ENCODE results near the gene PSEN2. TPM values are rescaled to one million over a fixed set of nuclear protein-coding genes. Genes with fewer than 3 reads are reported as not detected.

PSEN2 gene
- total and polyA plus RNA-seq, 2 of the 8 experiments (the other 6 are each of a cell fraction or from before 2014, with no cell fraction given), result 22.9 to 29.0 TPM

DNA sequence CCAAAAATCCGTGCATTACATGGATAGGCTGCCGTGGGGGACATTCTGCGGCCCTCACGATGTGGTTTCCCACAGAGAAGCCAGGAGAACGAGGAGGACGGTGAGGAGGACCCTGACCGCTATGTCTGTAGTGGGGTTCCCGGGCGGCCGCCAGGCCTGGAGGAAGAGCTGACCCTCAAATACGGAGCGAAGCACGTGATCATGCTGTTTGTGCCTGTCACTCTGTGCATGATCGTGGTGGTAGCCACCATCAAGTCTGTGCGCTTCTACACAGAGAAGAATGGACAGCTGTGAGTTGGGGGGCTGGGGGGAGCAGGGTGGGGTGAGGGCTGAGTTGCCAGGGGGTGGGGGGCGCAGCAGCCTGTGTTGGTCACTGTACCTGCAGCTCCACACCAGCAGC lies 13.2 kb downstream of the PSEN2 start:
- no peak overlapping the region for H2BK15ac ChIP-seq (ENCODE audit: low read length)
- H2BK120ac ChIP-seq (replicated peaks; ENCODE audit: low read depth, low read length), result no peak overlapping the region
- H4K91ac ChIP-seq (replicated peaks; ENCODE audit: insufficient read length, low read length), result no peak overlapping the region
- peaks cover 0 to 28% (median 7%) of the 10 kb centered on the region in 4 experiments; a peak in 5 of 8 replicates for H3K36me3 ChIP-seq (ENCODE audit: control insufficient read depth in 2 of 4, insufficient read depth in 4 of 4, low read length in 3 of 4)
- H4K5ac ChIP-seq (ENCODE audit: insufficient read length, low read depth, low read length), result no peak overlapping the region
- no peak overlapping the region for H3K27ac ChIP-seq (ENCODE audit: low read depth, low read length)
- WGBS, 2 experiments (ENCODE audit: extremely low coverage in 1 of 2, insufficient coverage in 1 of 2, insufficient read length in 1 of 2, insufficient replicate concordance in 2 of 2, low coverage in 1 of 2, low lambda C conversion rate in 2 of 2, missing lambda C conversion rate in 1 of 2), result 87% methylated on average over 14 of the region's 16 CpGs; no CpG with 5 or more reads in 1 of the 2 experiments
- no peak overlapping the region for H2BK12ac ChIP-seq (ENCODE audit: low read depth, low read length)
- H3K23ac ChIP-seq (ENCODE audit: insufficient read length), result no peak overlapping the region
- H2BK20ac ChIP-seq (ENCODE audit: low read length), result no peak overlapping the region
- no peaks in the 10 kb centered on the region for H3K79me1 ChIP-seq (ENCODE audit: low read depth, low read length)
- no peaks in the 10 kb centered on the region for H3K23me2 ChIP-seq (ENCODE audit: low read depth, low read length)
- CTCF ChIA-PET (ENCODE audit: partially characterized antibody), result interaction anchor here (0.7 to 1.3 kb wide), 6 partner anchors 12 to 566 kb away, joined by 3 to 4 read pairs (median 3); no protein-coding TSS in a partner anchor
- POLR2A ChIA-PET (ENCODE audit: partially characterized antibody), result interaction anchor here (0.6 to 1.1 kb wide), 3 partner anchors 10 to 391 kb away, joined by 3 read pairs; no protein-coding TSS in a partner anchor
- no peaks in the 10 kb centered on the region for H3K27me3 ChIP-seq (replicated peaks in 1 of 4; ENCODE audit: control insufficient read depth in 3 of 4, extremely low read depth in 1 of 4, insufficient read depth in 3 of 4, low read length in 3 of 4)
- TF ChIP-seq TEAD4 (IDR thresholded peaks at IDR 0.05; ENCODE audit: low read depth, low read length) (no peak), SRF (IDR thresholded peaks at IDR 0.05; ENCODE audit: low read depth, low read length) (no peak), POLR2AphosphoS5 (IDR thresholded peaks at IDR 0.05; ENCODE audit: low read depth, low read length) (no peak), YY1 (IDR thresholded peaks at IDR 0.05; ENCODE audit: low read depth, low read length) (no peak), CBX5 (IDR thresholded peaks at IDR 0.05; ENCODE audit: low read depth, low read length) (no peak)
- TF ChIP-seq, protein P1, sequence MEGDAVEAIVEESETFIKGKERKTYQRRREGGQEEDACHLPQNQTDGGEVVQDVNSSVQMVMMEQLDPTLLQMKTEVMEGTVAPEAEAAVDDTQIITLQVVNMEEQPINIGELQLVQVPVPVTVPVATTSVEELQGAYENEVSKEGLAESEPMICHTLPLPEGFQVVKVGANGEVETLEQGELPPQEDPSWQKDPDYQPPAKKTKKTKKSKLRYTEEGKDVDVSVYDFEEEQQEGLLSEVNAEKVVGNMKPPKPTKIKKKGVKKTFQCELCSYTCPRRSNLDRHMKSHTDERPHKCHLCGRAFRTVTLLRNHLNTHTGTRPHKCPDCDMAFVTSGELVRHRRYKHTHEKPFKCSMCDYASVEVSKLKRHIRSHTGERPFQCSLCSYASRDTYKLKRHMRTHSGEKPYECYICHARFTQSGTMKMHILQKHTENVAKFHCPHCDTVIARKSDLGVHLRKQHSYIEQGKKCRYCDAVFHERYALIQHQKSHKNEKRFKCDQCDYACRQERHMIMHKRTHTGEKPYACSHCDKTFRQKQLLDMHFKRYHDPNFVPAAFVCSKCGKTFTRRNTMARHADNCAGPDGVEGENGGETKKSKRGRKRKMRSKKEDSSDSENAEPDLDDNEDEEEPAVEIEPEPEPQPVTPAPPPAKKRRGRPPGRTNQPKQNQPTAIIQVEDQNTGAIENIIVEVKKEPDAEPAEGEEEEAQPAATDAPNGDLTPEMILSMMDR (IDR thresholded peaks at IDR 0.05; ENCODE audit: control extremely low read depth in 1 of 3, insufficient read depth in 1 of 3, low read depth in 1 of 3, low read length in 3 of 3), result no peak
- no peaks in the 10 kb centered on the region; a peak in 1 of 7 replicates for H3K4me1 ChIP-seq (replicated peaks in 1 of 4; ENCODE audit: control insufficient read depth in 3 of 4, insufficient read depth in 4 of 4, low read length in 3 of 4)
- H3K4ac ChIP-seq (replicated peaks; ENCODE audit: insufficient read length, low read depth, low read length), result no peak overlapping the region
- H3K14ac ChIP-seq (ENCODE audit: insufficient read length), result no peak overlapping the region
- H3K4me3 ChIP-seq (ENCODE audit: extremely low read depth in 1 of 4, insufficient read depth in 2 of 4, low read depth in 3 of 4, low read length in 4 of 4), result no peak overlapping the region
- no peak overlapping the region for H2AK5ac ChIP-seq (ENCODE audit: low read depth, low read length)
- H3K56ac ChIP-seq (replicated peaks; ENCODE audit: insufficient read length, low read depth, low read length), result no peak overlapping the region
- no peak overlapping the region for H3K4me2 ChIP-seq (ENCODE audit: insufficient read depth in 1 of 2, low read depth in 2 of 2, low read length in 2 of 2)
- H2BK5ac ChIP-seq (ENCODE audit: low read depth, low read length), result no peak overlapping the region
- no peak overlapping the region for H3K18ac ChIP-seq (ENCODE audit: extremely low read depth, low read length)
- no peaks in the 10 kb centered on the region for H3K79me2 ChIP-seq (ENCODE audit: control insufficient read depth in 1 of 2, insufficient read depth in 2 of 2, low read length in 2 of 2)
- no peaks in the 10 kb centered on the region for H4K20me1 ChIP-seq (replicated peaks in 1 of 2; ENCODE audit: control insufficient read depth in 1 of 2, insufficient read depth in 2 of 2, low read length in 2 of 2)
- H2AFZ ChIP-seq (ENCODE audit: low read length), result no peak overlapping the region
- no peaks in the 10 kb centered on the region for H3K9me3 ChIP-seq (ENCODE audit: insufficient read depth in 2 of 2, low read depth in 1 of 2, low read length in 1 of 2)
- no peak overlapping the region for H4K8ac ChIP-seq (ENCODE audit: extremely low read depth, insufficient read depth, low read length)
- no peak overlapping the region for H3K9ac ChIP-seq (replicated peaks in 1 of 4; ENCODE audit: extremely low read depth in 1 of 4, low read depth in 3 of 4, low read length in 3 of 4)
- no peak for FAIRE-seq
- DNase-seq (ENCODE audit: low read depth in 1 of 2, low spot score in 2 of 2), result no peak
